Bone marrow (tissue), 2 donors: ENCODE measurements around the gene KIRREL3.

ENCODE experiments used
- DNase-seq, 2 donors: peaks; one replicate each; lab custom pipeline; 2025; lab: John Stamatoyannopoulos, UW

The KIRREL3 gene

GRCh38 chr11:126440276-126440675 lies 560.3 kb downstream of the KIRREL3 start:
- DNase-seq = no peak

GRCh38 chr11:126438691-126439090 lies 561.9 kb downstream of the KIRREL3 start:
- no peak for DNase-seq

- no peak for DNase-seq
Observed at GRCh38 chr11:126438272-126438671, 562.3 kb downstream of the KIRREL3 start.

DNA sequence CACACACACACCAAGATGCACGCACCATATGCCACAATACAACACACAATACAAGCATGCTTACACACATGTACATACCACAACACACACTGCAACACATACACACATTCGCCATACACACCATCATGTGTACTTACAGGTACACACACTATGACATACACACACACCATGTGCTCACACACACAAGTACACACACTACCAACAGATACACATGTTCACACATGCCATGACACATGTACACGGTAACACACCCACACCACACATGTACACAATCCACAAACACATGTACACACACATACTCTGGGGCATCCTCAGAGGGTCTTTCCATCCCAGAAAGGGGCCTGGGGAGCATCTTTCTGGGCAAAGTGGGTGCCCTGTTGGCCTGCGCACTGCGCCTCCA lies 562.8 kb downstream of the KIRREL3 start:
- DNase-seq = no peak

- DNase-seq = no peak
Observed at GRCh38 chr11:126436209-126436755, 564.3 kb downstream of the KIRREL3 start.

DNA sequence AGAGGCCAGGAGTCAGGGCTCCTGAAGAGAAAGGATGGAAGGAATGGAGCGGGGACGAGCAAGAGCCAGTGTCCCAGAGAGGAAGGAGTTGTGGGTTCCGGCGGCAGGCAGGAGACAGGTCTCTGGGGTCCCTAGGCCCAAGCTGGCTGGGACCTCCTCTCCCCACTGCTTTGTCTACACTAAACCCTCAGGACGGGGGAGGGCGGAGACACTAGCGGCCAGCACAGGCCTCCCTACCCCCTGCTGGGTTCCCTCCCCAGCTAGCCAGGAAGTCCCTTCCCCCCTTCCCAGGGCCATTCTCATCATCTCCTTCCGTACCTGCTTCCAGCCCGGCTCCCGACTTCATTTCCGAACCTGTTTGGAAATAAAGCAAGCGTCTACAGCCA lies 565.6 kb downstream of the KIRREL3 start:
- no peak for DNase-seq

- no peak for DNase-seq
Observed at GRCh38 chr11:126433989-126434949, 566.3 kb downstream of the KIRREL3 start.

DNA sequence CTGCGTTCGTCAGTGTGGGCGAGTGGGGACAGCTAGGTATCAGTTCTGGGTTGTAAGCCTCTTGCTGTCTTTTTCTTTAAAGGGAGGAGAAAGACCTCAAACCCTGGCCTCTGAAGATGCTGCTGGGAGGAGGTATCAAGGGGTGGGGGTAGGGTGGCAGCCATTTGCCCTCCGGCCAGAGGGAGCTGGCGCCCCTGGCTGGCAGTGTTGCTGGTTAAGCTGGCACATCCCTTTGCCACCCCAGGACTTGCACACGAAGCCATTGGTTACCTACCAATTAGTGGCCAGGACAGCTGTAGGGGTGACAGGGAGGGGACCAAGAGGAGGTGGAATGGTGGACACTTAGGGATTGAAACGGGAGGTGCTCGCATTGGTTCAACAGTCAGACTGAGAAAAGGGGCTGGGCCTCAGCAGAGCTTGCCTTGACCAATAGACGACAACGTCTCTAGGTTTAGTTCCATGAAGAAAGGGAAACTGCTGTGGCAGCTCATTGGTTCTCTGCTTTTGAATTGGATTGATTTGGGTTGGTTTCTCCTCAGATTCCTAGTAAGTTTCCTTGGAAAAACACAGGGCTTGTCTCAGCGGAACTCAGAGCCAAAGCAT lies 567.2 kb downstream of the KIRREL3 start:
- DNase-seq = no peak

- DNase-seq = no peak
Observed at GRCh38 chr11:126432525-126432924, 568.0 kb downstream of the KIRREL3 start.

- DNase-seq = no peak
Observed at GRCh38 chr11:126432065-126432461, 568.5 kb downstream of the KIRREL3 start.

DNA sequence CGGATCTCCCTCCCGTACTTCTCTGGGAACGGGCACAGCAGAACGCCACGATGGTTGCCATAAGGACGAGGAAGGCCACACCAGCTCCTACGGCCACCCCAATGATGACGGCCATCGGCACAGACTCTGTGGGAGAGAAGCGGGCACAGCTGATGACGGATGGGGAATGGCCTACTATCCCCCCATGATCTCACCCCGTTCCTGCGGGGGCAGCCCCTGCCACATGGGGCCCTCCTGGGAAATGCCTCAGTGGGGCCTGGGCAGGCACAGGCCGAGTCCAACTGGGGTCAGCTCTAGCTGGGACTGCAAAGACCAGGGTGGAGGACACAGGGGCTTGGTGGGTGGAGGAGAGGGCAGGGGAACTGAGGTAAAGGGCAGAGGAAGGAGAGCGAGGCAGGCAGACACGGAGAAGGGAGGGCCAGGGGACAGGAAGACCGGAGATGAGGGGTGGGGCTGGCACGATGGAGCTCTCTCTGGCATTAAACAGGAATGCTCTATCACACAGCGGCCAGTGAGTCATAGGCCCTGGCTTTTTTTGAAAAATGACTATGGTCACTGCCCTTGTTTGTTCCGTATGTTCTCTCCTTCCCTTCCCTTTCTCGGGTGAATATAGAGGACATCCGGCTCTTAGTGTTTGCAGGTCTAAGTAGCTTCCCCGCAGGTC lies 569.0 kb downstream of the KIRREL3 start:
- no peak for DNase-seq

DNA sequence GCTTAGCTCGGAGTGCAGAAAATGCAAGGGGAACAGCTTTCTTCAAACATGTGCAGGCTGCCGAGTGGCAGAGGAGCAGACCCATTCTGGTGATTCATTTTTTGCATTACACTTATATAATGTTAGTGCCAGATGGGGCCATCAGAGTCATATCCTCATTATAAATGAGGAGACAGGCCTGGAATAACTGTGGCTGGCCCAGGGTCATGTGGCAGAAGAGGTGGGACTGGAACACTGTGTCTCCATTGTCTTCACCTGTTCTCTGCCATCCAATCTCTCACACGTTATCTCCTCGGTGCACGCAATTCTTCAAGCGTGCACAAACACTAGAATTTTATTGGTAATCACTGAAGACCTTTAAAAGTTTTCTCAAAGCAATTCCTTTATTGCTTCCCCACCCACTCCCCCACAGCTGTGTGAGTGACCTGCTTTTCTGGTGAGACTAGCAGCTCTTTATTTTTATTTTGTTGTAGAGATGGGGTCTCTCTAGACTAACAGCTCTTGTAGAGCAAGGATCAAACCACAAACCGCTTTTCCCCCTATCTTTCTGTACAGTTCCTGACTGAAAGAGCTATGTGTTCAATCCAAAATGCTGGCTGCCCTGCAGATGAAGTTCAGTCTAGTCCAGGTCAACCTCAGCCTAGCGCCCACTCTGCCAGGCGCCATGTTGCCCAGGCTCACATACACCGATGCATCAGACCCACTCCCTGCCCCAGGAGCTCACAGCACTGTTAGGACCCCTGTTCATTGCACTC lies 569.8 kb downstream of the KIRREL3 start:
- DNase-seq = no peak

DNA sequence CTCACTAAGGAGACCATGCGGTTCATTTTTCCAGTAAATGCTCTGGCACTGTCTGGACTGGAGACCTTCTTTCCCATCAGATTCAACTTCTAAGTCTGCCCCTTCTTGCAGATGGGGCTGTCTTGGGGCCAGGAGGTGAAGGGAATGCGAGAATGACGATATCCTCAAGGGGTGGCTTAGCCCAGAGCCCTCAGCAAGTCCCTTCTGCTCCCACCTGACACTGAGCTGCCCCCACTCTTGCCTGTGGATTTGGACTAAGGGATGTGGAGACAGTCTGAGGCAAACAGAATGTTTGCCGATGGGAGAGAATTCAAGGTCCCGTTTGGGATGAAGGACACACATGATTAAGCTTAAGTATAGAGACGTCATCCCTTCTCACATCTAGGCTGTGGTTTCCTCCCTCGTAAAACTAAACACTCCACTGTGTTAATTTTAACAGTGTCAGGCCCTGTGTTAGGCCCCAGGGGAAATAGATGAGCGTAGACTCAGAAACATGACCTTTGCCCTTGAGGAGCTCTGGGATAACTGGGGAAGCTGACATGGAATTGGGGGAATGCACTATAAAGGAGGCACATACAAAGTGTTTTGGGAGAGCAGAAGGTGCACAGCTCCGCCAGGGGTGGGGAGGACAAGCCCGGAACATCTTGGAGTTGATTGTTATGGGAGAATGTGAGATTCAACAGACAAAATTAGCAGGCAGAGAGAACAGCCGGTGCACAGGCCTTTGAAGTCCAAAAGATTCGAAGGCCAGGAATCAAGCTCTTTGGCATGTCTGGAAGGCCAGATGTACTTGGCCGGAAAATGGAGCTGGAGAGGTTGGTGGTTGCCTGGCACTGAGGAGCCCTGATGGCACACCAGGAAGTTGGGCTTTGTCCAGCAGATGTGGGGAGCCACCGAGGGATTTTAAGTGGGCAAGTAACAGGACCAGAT lies 573.5 kb downstream of the KIRREL3 start:
- DNase-seq = no peak

DNA sequence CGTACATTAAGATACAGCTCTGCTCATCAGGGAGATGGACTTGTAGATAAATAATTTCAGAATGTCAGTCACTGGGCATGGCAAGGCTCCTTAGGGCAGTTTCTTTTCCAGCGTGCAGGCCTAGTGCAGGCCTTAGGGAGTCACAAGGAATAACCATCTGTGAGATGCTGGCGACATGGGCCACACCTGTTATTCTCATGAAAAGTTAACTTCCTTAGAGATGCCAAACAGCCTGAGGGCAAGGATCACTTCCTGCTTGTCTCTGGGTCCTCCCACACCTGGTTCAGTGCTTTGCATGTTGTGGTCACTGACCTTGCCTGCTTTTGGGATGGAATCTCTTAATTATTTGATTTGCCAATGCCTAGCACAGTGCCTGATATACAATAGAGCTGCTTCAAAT lies 574.5 kb downstream of the KIRREL3 start:
- DNase-seq = no peak

GRCh38 chr11:126424471-126425039 lies 576.0 kb downstream of the KIRREL3 start:
- DNase-seq = no peak

- no peak for DNase-seq
Observed at GRCh38 chr11:126423743-126424142, 576.8 kb downstream of the KIRREL3 start.

DNA sequence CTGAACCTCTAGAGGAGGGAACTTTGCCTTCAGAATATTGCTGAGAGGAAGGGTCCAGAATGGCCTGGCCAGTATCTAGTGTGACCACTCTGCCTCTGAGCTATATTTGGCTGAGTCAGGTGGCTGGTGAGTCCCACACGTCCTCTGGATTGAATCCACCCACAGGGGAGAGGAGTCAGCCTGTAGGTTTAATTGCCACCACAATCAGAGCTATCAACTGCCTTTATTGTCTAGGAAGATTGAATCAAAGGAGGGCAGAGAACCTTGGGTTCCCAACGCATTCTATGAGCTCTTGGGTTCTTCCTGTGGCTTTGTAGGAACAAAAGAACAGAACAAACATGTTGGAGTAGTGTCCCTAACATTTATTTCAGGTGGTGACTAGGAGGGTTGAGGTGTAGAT lies 577.4 kb downstream of the KIRREL3 start:
- DNase-seq = no peak

DNA sequence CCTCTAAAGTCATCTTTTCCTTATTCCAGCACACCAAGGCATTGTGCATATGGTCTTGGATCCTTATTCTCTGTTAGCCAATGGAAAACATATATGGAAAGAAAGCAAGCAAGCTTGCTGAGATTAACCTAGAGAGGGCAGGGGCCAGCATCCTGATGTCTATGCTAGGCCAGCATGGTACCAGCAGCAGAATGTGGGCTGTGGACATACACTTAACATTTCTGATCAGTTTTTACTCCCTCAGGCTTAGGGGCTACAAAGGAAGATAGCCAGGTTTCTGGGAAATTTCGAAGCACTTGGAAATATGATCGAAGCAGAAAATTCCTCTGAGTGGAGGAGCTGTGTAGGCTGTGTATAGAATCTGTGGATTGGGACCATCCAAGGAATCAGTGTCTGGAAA lies 578.1 kb downstream of the KIRREL3 start:
- no peak for DNase-seq

DNA sequence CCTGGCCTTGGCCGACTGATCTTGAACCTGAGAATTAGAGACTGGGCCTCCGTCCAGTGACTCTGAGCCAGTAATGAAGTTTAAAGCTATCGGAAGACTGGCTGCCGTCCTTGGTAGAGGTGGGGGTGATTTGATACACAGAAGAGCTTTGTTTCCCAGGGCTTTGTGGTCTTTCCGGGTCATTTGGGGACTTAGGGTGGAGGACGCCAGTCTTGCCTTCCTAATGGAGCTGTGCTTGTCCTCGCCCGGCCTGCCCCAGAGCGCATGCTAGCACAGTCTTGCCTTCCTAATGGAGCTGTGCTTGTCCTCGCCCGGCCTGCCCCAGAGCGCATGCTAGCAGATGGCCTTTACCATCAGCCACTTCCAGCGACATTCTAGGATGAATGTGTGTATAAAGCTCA lies 579.3 kb downstream of the KIRREL3 start:
- no peak for DNase-seq

DNA sequence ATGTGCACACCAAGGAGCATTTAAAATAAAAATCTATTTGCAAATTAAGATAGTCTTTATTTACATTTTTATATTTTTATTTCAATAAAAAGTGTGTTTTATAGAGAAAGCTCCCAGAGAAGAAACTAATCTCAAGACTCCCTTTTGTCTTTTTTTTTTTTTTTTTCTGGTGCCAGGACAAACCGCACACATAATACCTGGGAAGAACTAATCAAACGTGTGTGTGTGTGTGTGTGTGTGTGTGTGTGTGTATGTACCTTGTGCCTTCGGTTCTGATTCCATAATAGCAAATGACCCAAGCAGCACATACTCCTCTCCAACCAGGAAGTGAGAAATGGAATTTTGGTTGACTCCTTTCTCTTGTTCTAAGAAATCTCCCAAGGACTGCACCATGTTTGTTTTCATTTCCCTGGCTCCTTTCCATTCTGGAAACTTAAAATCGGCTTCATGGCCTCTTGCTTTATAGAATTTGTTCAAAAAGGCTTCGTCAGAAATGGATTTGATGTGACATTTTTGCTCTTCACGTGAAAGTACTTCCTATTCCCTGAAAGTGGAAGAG lies 579.8 kb downstream of the KIRREL3 start:
- no peak for DNase-seq
